OCI-LY3 (cell line): ENCODE data around the gene SLC22A2.

ENCODE experiments used
- CTCF ChIP-seq: fragments of 200-600, 300-600 bp; sonication (generic); IDR thresholded peaks from 2 replicates; pipeline ENCODE4 v1.5.1; 2014; ENCODE audit warnings: antibody characterized with exemption, low read length, low read depth
- EZH2phosphoT487 ChIP-seq: fragments of 200-600 bp; shearing (Covaris generic); IDR thresholded peaks from 2 replicates; pipeline ENCODE4 v1.6.1; 2018; ENCODE audit warnings: antibody characterized with exemption, mixed run types, low read depth

DNA sequence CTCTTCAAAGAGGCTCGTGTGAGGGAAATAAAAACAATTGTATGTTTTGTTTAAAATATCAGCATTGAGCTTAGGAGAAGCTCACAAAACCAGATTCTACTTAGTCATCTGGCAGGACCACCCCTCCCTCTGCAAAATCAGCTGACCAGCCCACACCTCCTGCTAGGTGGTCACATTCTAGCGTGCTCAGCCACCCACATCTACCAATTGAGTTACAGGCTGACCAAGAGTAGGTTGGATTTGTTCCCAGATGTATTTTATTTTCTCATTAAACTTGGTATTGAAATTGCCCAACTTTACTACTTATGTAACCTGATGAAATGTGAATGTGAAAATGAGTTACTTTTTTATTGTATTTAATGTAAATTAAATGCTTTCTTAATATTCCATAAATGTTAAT is 56.2 kb downstream of the SLC22A2 start:
- no peak for TF ChIP-seq CTCF
- TF ChIP-seq EZH2phosphoT487 = no peak
